Large intestine (tissue), 3 donors: ENCODE measurements around the gene ARHGEF16. TPM values are rescaled to one million over a fixed set of nuclear protein-coding genes. Genes with fewer than 3 reads are reported as not detected.

Experiments
- DNase-seq, 2 donors: peaks; one replicate each; pipeline versions ENCODE4 v3.0.0 to v3.0.0-alpha.2; 2013
- H3K27ac ChIP-seq: one replicate; pipeline ENCODE4 v1.5.1; 2013; ENCODE audit warnings: low read length
- H3K27me3 ChIP-seq: 2 replicates; pipeline ENCODE4 v1.6.1; 2013; ENCODE audit warnings: low read length; ENCODE audit not compliant: control insufficient read depth, insufficient read depth
- H3K36me3 ChIP-seq: 2 replicates; pipeline ENCODE4 v1.6.1; 2013; ENCODE audit warnings: low read length; ENCODE audit not compliant: control insufficient read depth, insufficient read depth
- H3K4me1 ChIP-seq: one replicate; pipeline ENCODE4 v1.6.1; 2013; ENCODE audit warnings: low read length; ENCODE audit not compliant: control insufficient read depth, insufficient read depth
- H3K4me3 ChIP-seq: one replicate; pipeline ENCODE4 v1.5.1; 2013; ENCODE audit warnings: low read length
- H3K9me3 ChIP-seq: one replicate; pipeline ENCODE4 v1.6.1; 2013; ENCODE audit warnings: mild to moderate bottlenecking, low read depth, low read length, moderate library complexity; ENCODE audit not compliant: control insufficient read depth
- WGBS: methylation state at CpG from one replicate; pipeline ENCODE4 v1.1.5; 2013; ENCODE audit warnings: low lambda C conversion rate; ENCODE audit not compliant: insufficient coverage; 5-methylcytosine and 5-hydroxymethylcytosine counted together
- polyA plus RNA-seq: library from polyadenylated mRNA; unstranded; fragments of 120-200 nt; gene quantifications from one replicate; pipeline ENCODE4 v1.2.1, GENCODE V29; 2013

ARHGEF16 gene
- polyA plus RNA-seq, 1 donor = 39.7 TPM

GRCh38 chr1:3527774-3528173 lies 73.3 kb downstream of the ARHGEF16 start:
- no peak overlapping the region for H3K27ac ChIP-seq
- H3K27me3 ChIP-seq = no peaks in the 10 kb centered on the region
- H3K9me3 ChIP-seq = no peaks in the 10 kb centered on the region
- H3K4me3 ChIP-seq = no peak overlapping the region
- DNase-seq = no peak
- H3K36me3 ChIP-seq = no peaks in the 10 kb centered on the region
- peaks cover 18% of the 10 kb centered on the region for H3K4me1 ChIP-seq
- no CpG with 5 or more reads among the region's 12 CpGs for WGBS

- Histone ChIP-seq H3K27me3 (no peaks in the 10 kb centered on the region), H3K36me3 (no peaks in the 10 kb centered on the region), H3K27ac (no peak overlapping the region), H3K4me1 (peaks cover 18% of the 10 kb centered on the region), H3K9me3 (no peaks in the 10 kb centered on the region), H3K4me3 (no peak overlapping the region)
- WGBS = no CpG with 5 or more reads among the region's 17 CpGs
- no peak for DNase-seq
These were observed 74.7 kb downstream of the ARHGEF16 start for GRCh38 chr1:3529099-3529729.

GRCh38 chr1:3530086-3530925 lies 75.8 kb downstream of the ARHGEF16 start:
- WGBS = no CpG with 5 or more reads among the region's 32 CpGs
- peak in 1 of 2 donors; percentile 26 for DNase-seq
- Histone ChIP-seq H3K9me3 (no peaks in the 10 kb centered on the region), H3K27me3 (no peaks in the 10 kb centered on the region), H3K27ac (no peak overlapping the region), H3K36me3 (no peaks in the 10 kb centered on the region), H3K4me3 (peak overlapping the region; percentile 44), H3K4me1 (peaks cover 18% of the 10 kb centered on the region)

Other genes with a start within 250 kb of the ARHGEF16 start
- gene MEGF6, start 156.8 kb downstream of the ARHGEF16 start, polyA plus RNA-seq = 13.8 TPM
- gene TPRG1L, start 170.3 kb downstream of the ARHGEF16 start, polyA plus RNA-seq = 81.6 TPM
- 15.6 TPM for gene WRAP73, start 195.4 kb downstream of the ARHGEF16 start, polyA plus RNA-seq
- 0.55 TPM for gene TP73, start 197.9 kb downstream of the ARHGEF16 start, polyA plus RNA-seq